H9 (cell line): Measurements from ENCODE around the gene SLC15A5. TPM values are rescaled to one million over a fixed set of nuclear protein-coding genes. Genes with fewer than 3 reads are reported as not detected.

Experiments used
- DNase-seq: peaks from one replicate; pipeline ENCODE4 v3.0.0-alpha.2; 2017
- H2AFZ ChIP-seq: one replicate; pipeline ENCODE4 v1.6.1; 2013; ENCODE audit warnings: mild to moderate bottlenecking, low read length, control low read depth, moderate library complexity
- H2AK5ac ChIP-seq: 2 replicates; pipeline ENCODE4 v1.6.1; 2013; ENCODE audit warnings: low read length, control low read depth, mixed read lengths; ENCODE audit not compliant: insufficient read length
- H2BK120ac ChIP-seq: one replicate; pipeline ENCODE4 v1.6.1; 2013; ENCODE audit warnings: low read depth, mild to moderate bottlenecking, low read length, control low read depth, inconsistent platforms; ENCODE audit not compliant: poor library complexity, severe bottlenecking
- H2BK12ac ChIP-seq: 2 replicates; pipeline ENCODE4 v1.6.1; 2013; ENCODE audit warnings: low read length, control low read depth, mixed read lengths, low read depth; ENCODE audit not compliant: insufficient read length
- H2BK15ac ChIP-seq: 2 replicates; pipeline ENCODE4 v1.6.1; 2013; ENCODE audit warnings: low read depth, low read length, control low read depth
- H2BK20ac ChIP-seq: one replicate; pipeline ENCODE4 v1.6.1; 2013; ENCODE audit warnings: low read depth, mild to moderate bottlenecking, low read length, control low read depth, inconsistent platforms; ENCODE audit not compliant: poor library complexity, severe bottlenecking
- H2BK5ac ChIP-seq: 2 replicates; pipeline ENCODE4 v1.6.1; 2013; ENCODE audit warnings: low read length, control low read depth, mixed read lengths; ENCODE audit not compliant: insufficient read length
- H3K14ac ChIP-seq: 2 replicates; pipeline ENCODE4 v1.6.1; 2013; ENCODE audit warnings: low read length, control low read depth; ENCODE audit not compliant: insufficient read depth
- H3K18ac ChIP-seq: 2 replicates; pipeline ENCODE4 v1.6.1; 2013; ENCODE audit warnings: low read depth, mild to moderate bottlenecking, mixed read lengths, low read length, control low read depth; ENCODE audit not compliant: insufficient read length
- H3K23ac ChIP-seq: 2 replicates; pipeline ENCODE4 v1.6.1; 2013; ENCODE audit warnings: low read length, control low read depth, mixed read lengths, low read depth; ENCODE audit not compliant: insufficient read length
- H3K23me2 ChIP-seq: 2 replicates; pipeline ENCODE4 v1.6.1; 2013; ENCODE audit warnings: low read depth, mild to moderate bottlenecking, mixed read lengths, low read length, control low read depth; ENCODE audit not compliant: insufficient read length, poor library complexity, severe bottlenecking
- H3K27ac ChIP-seq: 2 replicates; pipeline ENCODE4 v1.5.1; 2013; ENCODE audit warnings: low read length, control low read depth, mixed read lengths, low read depth; ENCODE audit not compliant: insufficient read length
- H3K27me3 ChIP-seq: 2 replicates; pipeline ENCODE4 v1.6.1; 2013; ENCODE audit warnings: low read length, control low read depth, inconsistent platforms; ENCODE audit not compliant: insufficient read depth
- H3K4ac ChIP-seq: 2 replicates; pipeline ENCODE4 v1.6.1; 2013; ENCODE audit warnings: low read depth, mild to moderate bottlenecking, control low read depth, inconsistent platforms, low read length, moderate library complexity
- H3K4me1 ChIP-seq: 2 replicates; pipeline ENCODE4 v1.6.1; 2013; ENCODE audit warnings: low read length, control low read depth, inconsistent platforms; ENCODE audit not compliant: insufficient read depth
- H3K4me2 ChIP-seq: 2 replicates; pipeline ENCODE4 v1.6.1; 2013; ENCODE audit warnings: low read length, control low read depth, mixed read lengths; ENCODE audit not compliant: insufficient read length, insufficient read depth
- H3K56ac ChIP-seq: 2 replicates; pipeline ENCODE4 v1.6.1; 2013; ENCODE audit warnings: low read depth, mild to moderate bottlenecking, mixed read lengths, low read length, control low read depth; ENCODE audit not compliant: insufficient read length
- H3K79me1 ChIP-seq: 2 replicates; pipeline ENCODE4 v1.6.1; 2013; ENCODE audit warnings: low read depth, mild to moderate bottlenecking, moderate library complexity, low read length, control low read depth, inconsistent platforms; ENCODE audit not compliant: insufficient read depth, poor library complexity, severe bottlenecking
- H3K79me2 ChIP-seq: 2 replicates; pipeline ENCODE4 v1.6.1; 2013; ENCODE audit warnings: low read length, control low read depth, inconsistent platforms; ENCODE audit not compliant: insufficient read depth
- H3K9ac ChIP-seq: 2 replicates; pipeline ENCODE4 v1.6.1; 2013; ENCODE audit warnings: low read length, control low read depth, mixed read lengths; ENCODE audit not compliant: insufficient read length; ENCODE audit errors: extremely low read depth
- H3K9me3 ChIP-seq: one replicate; pipeline ENCODE4 v1.6.1; 2013; ENCODE audit warnings: low read depth, low read length, inconsistent platforms; ENCODE audit not compliant: control insufficient read depth
- H3T11ph ChIP-seq: one replicate; pipeline ENCODE4 v1.6.1; 2013; ENCODE audit warnings: mild to moderate bottlenecking, low read length, control low read depth, inconsistent platforms
- H4K20me1 ChIP-seq: one replicate; pipeline ENCODE4 v1.6.1; 2013; ENCODE audit not compliant: control insufficient read depth, insufficient read length, insufficient read depth
- H4K5ac ChIP-seq: 2 replicates; pipeline ENCODE4 v1.6.1; 2013; ENCODE audit warnings: low read depth, mild to moderate bottlenecking, mixed read lengths, low read length, control low read depth; ENCODE audit not compliant: insufficient read length
- H4K8ac ChIP-seq: replicated peaks from 2 replicates; pipeline ENCODE4 v1.6.1; 2013; ENCODE audit warnings: low read length, control low read depth, mixed read lengths, low read depth; ENCODE audit not compliant: insufficient read length
- H4K91ac ChIP-seq: 2 replicates; pipeline ENCODE4 v1.6.1; 2013; ENCODE audit warnings: low read depth, mild to moderate bottlenecking, moderate library complexity, mixed read lengths, low read length, control low read depth; ENCODE audit not compliant: insufficient read length
- H3K27ac Mint-ChIP-seq, 3 experiments: 2 replicates in 2 of 3; 3 replicates in 1 of 3; pipeline ENCODE4 v1.8.0; 2020 to 2021; ENCODE audit warnings: mixed read lengths in 3 of 3, mild to moderate bottlenecking in 1 of 3, moderate library complexity in 1 of 3
- H3K27me3 Mint-ChIP-seq: 2 replicates; pipeline ENCODE4 v1.8.0; 2021; ENCODE audit warnings: low read depth, mild to moderate bottlenecking, moderate library complexity, mixed read lengths
- H3K36me3 Mint-ChIP-seq, 3 experiments: 2 replicates in 2 of 3; 3 replicates in 1 of 3; pipeline ENCODE4 v1.8.0; 2020 to 2021; ENCODE audit warnings: low read depth in 3 of 3, mixed read lengths in 3 of 3; ENCODE audit not compliant: insufficient read depth in 1 of 3
- H3K4me1 Mint-ChIP-seq, 2 experiments: 2 replicates each; pipeline ENCODE4 v1.8.0; 2020; ENCODE audit warnings: mixed read lengths in 2 of 2
- H3K4me3 Mint-ChIP-seq, 2 experiments: 2 replicates in 1 of 2; 3 replicates in 1 of 2; pipeline ENCODE4 v1.8.0; 2020 to 2021; ENCODE audit warnings: mild to moderate bottlenecking in 2 of 2, mixed read lengths in 2 of 2, moderate library complexity in 1 of 2
- H3K9me3 Mint-ChIP-seq, 2 experiments: 2 replicates in 1 of 2; 3 replicates in 1 of 2; pipeline ENCODE4 v1.8.0; 2020; ENCODE audit warnings: mild to moderate bottlenecking in 2 of 2, mixed read lengths in 2 of 2, moderate library complexity in 1 of 2
- CTCF ChIP-seq: fragments of 200-600 bp; sonication (generic); conservative IDR thresholded peaks from 3 replicates; pipeline ENCODE4 v1.8.0; 2021; ENCODE audit warnings: antibody characterized with exemption, mild to moderate bottlenecking
- whole genome bisulfite sequencing: extraction: QIAGEN DNeasy Blood & Tissue Kit; methylation state at CpG from one replicate; pipeline ENCODE4 v1.1.7; 2013; ENCODE audit warnings: missing lambda C conversion rate, low lambda C conversion rate, mixed read lengths; ENCODE audit not compliant: insufficient read length; ENCODE audit errors: extremely low coverage; 5-methylcytosine and 5-hydroxymethylcytosine counted together
- total RNA-seq: library from RNA; stranded (reverse); gene quantifications from 2 replicates; pipeline ENCODE4 v1.2.1, GENCODE V29; 2021

Gene SLC15A5
- total RNA-seq, 1 experiment from 2014 or later: not detected

GRCh38 chr12:16224196-16224595 lies 53.3 kb downstream of the SLC15A5 start:
- Histone ChIP-seq H3K4me2 (no peak overlapping the region), H2BK5ac (no peak overlapping the region), H3K79me1 (no peaks in the 10 kb centered on the region), H3K56ac (no peak overlapping the region), H3K14ac (no peak overlapping the region), H3K27ac (no peak overlapping the region), H4K5ac (no peak overlapping the region), H2BK15ac (no peak overlapping the region), H3K23me2 (no peaks in the 10 kb centered on the region), H2AK5ac (no peak overlapping the region), H4K8ac (no peak overlapping the region), H3K79me2 (no peaks in the 10 kb centered on the region), H3K4me1 (no peaks in the 10 kb centered on the region), H2AFZ (no peak overlapping the region), H2BK12ac (no peak overlapping the region), H3K4ac (no peak overlapping the region), H3K23ac (no peak overlapping the region), H4K91ac (no peak overlapping the region), H2BK20ac (no peak overlapping the region), H3K27me3 (no peaks in the 10 kb centered on the region), H4K20me1 (no peaks in the 10 kb centered on the region), H3K9ac (no peak overlapping the region), H3K18ac (no peak overlapping the region), H3K9me3 (no peaks in the 10 kb centered on the region), H2BK120ac (no peak overlapping the region), H3T11ph (no peak overlapping the region)
- no CpG with 5 or more reads among the region's 3 CpGs for WGBS
- Mint-ChIP-seq H3K9me3 (no peaks in the 10 kb centered on the region), H3K4me1 (no peaks in the 10 kb centered on the region), H3K27me3 (no peaks in the 10 kb centered on the region), H3K4me3 (no peak overlapping the region), H3K27ac (no peak overlapping the region), H3K36me3 (no peaks in the 10 kb centered on the region)
- TF ChIP-seq CTCF: no peak
- no peak for DNase-seq
